K562 (cell line): ENCODE data around the gene MYO9A. TPM values are rescaled to one million over a fixed set of nuclear protein-coding genes. Genes with fewer than 3 reads are reported as not detected.

ENCODE experiments used
- ATAC-seq: fragments of 200-7000 bp; cut with Tn5 transposase; 3 replicates; pipeline ENCODE4 v1.9.1; 2020; ENCODE audit warnings: moderate library complexity
- BruUV-seq: library from RNA; stranded (reverse); fragments of 400-500 nt; replicated peaks from 2 replicates; lab custom pipeline; 2021; lab: Mats Ljungman, UMichigan
- CTCF ChIA-PET: fragments of 300-600 bp; formaldehyde crosslinking; extraction: SDS; loops from one replicate; lab custom pipeline; 2021; ENCODE audit warnings: low intra/inter-chr PET ratio; lab: Yijun Ruan, JAX
- POLR2A ChIA-PET: fragments of 300-600, 350-650 bp; sonication (Branson Sonifier 250); formaldehyde crosslinking; extraction: SDS; loops from one replicate; lab custom pipeline; 2021; ENCODE audit warnings: antibody characterized with exemption, inconsistent platforms; lab: Yijun Ruan, JAX
- DNase-seq, 4 experiments: peaks; one replicate each; pipeline versions ENCODE4 v3.0.0 to v3.0.0-alpha.2; 2011 to 2018; ENCODE audit warnings: low spot score in 3 of 4, mixed read lengths in 3 of 4; ENCODE audit errors: extremely low read depth in 1 of 4
- FAIRE-seq: peaks from 2 replicates; lab custom pipeline; 2011; peaks lifted over from hg19 to GRCh38; lab: Jason Lieb, UNC
- H2AFZ ChIP-seq: 2 replicates; pipeline ENCODE4 v1.6.0; 2011; ENCODE audit warnings: low read depth, low read length, control low read depth, inconsistent platforms
- H3K27ac ChIP-seq: fragments of 200-600 bp; 3 replicates; pipeline ENCODE4 v1.8.0; 2011; ENCODE audit warnings: low read depth, mild to moderate bottlenecking, control low read depth, inconsistent platforms, low read length, moderate library complexity, mixed read lengths; ENCODE audit errors: extremely low read depth
- H3K27me3 ChIP-seq, 2 experiments: fragments of 300-600 bp in 1 of 2; 2 replicates in 1 of 2; 3 replicates in 1 of 2; pipeline versions ENCODE4 v1.6.0 to v1.8.0; 2011; ENCODE audit warnings: inconsistent platforms in 2 of 2, low read length in 2 of 2, mild to moderate bottlenecking in 1 of 2, mixed read lengths in 1 of 2, moderate library complexity in 1 of 2; ENCODE audit not compliant: control insufficient read depth in 2 of 2, insufficient read depth in 2 of 2
- H3K36me3 ChIP-seq: fragments of 300-600 bp; 3 replicates; pipeline ENCODE4 v1.8.0; 2011; ENCODE audit warnings: mild to moderate bottlenecking, low read length, inconsistent platforms; ENCODE audit not compliant: control insufficient read depth, insufficient read depth
- H3K4me1 ChIP-seq, 2 experiments: fragments of 200-600 bp in 1 of 2; replicated peaks in 1 of 2; 2 replicates in 1 of 2; 3 replicates in 1 of 2; pipeline versions ENCODE4 v1.5.1 to v1.8.0; 2011; ENCODE audit warnings: inconsistent platforms in 2 of 2, low read length in 2 of 2, mild to moderate bottlenecking in 1 of 2, mixed read lengths in 1 of 2, moderate library complexity in 1 of 2; ENCODE audit not compliant: control insufficient read depth in 2 of 2, insufficient read depth in 2 of 2
- H3K4me2 ChIP-seq: 2 replicates; pipeline ENCODE4 v1.6.1; 2011; ENCODE audit warnings: low read length, control low read depth, inconsistent platforms, mixed read lengths; ENCODE audit not compliant: insufficient read depth
- H3K4me3 ChIP-seq: fragments of 200-600 bp; sonication (generic), shearing (Covaris generic); 2 replicates; pipeline ENCODE4 v1.5.1; 2016; ENCODE audit warnings: control low read depth, inconsistent platforms
- H3K79me2 ChIP-seq: fragments of 200-600 bp; 3 replicates; pipeline ENCODE4 v1.8.0; 2011; ENCODE audit warnings: low read length, inconsistent platforms; ENCODE audit not compliant: control insufficient read depth, insufficient read depth
- H3K9ac ChIP-seq, 2 experiments: 2 replicates each; pipeline versions ENCODE4 v1.6.0 to v1.6.1; 2011; ENCODE audit warnings: low read depth in 2 of 2, low read length in 2 of 2, control low read depth in 1 of 2, inconsistent platforms in 1 of 2, mild to moderate bottlenecking in 1 of 2, mixed read lengths in 1 of 2; ENCODE audit not compliant: insufficient read depth in 1 of 2
- H3K9me1 ChIP-seq: one replicate; pipeline ENCODE4 v1.6.0; 2011; ENCODE audit warnings: inconsistent platforms, mild to moderate bottlenecking, low read length, moderate library complexity; ENCODE audit not compliant: control insufficient read depth, insufficient read depth
- H3K9me3 ChIP-seq: replicated peaks from 2 replicates; pipeline ENCODE4 v1.5.1; 2011; ENCODE audit warnings: low read depth, low read length, inconsistent platforms; ENCODE audit not compliant: control insufficient read depth, insufficient read depth
- H4K20me1 ChIP-seq: replicated peaks from 2 replicates; pipeline ENCODE4 v1.6.1; 2011; ENCODE audit warnings: low read length, inconsistent platforms, mixed read lengths; ENCODE audit not compliant: control insufficient read depth, insufficient read depth
- FOSL1 ChIP-seq: fragments of 200-800 bp; sonication (Bioruptor generic); conservative IDR thresholded peaks from 2 replicates; pipeline ENCODE4 v1.6.1; 2016; ENCODE audit warnings: missing genetic modification characterization, missing compliant biosample characterization
- HNRNPK ChIP-seq: fragments of 200-400 bp; formaldehyde crosslinking; IDR thresholded peaks from one replicate; pipeline ENCODE4 v1.6.1; 2018; ENCODE audit warnings: mild to moderate bottlenecking, low read depth, low read length; ENCODE audit not compliant: poor library complexity, severe bottlenecking
- PHF21A ChIP-seq: fragments of 450-650 bp; IDR thresholded peaks from 2 replicates; pipeline ENCODE4 v1.6.1; 2017; ENCODE audit warnings: low read depth, borderline replicate concordance
- POLR2AphosphoS2 ChIP-seq: IDR thresholded peaks from 2 replicates; pipeline ENCODE4 v1.6.1; 2012; ENCODE audit warnings: low read length, improper control_type of control experiment
- POLR3A ChIP-seq: IDR thresholded peaks from 2 replicates; pipeline ENCODE4 v1.6.1; 2011; ENCODE audit warnings: borderline replicate concordance, mild to moderate bottlenecking, moderate library complexity; ENCODE audit not compliant: insufficient read length, insufficient read depth; ENCODE audit errors: extremely low read depth
- RHOXF2B ChIP-seq: fragments of 250-450 bp; sonication (Bioruptor Pico); conservative IDR thresholded peaks from 2 replicates; pipeline ENCODE4 v1.5.1; 2021
- TOE1 ChIP-seq, 2 experiments: fragments of 450-650 bp in 1 of 2; sonication (generic) in 1 of 2; formaldehyde crosslinking in 1 of 2; IDR thresholded peaks; 2 replicates each; pipeline versions ENCODE4 v1.7.1 to v1.8.0; 2016 to 2022; ENCODE audit warnings: borderline replicate concordance in 2 of 2, mild to moderate bottlenecking in 2 of 2, antibody characterized with exemption in 1 of 2, inconsistent platforms in 1 of 2, low read depth in 1 of 2, missing genetic modification reagents in 1 of 2, moderate library complexity in 1 of 2
- ZNF639 ChIP-seq, 2 experiments: fragments of 200-800 bp in 1 of 2; sonication (Bioruptor generic) in 1 of 2; sonication (generic) in 1 of 2; formaldehyde crosslinking in 1 of 2; IDR thresholded peaks in 1 of 2; conservative IDR thresholded peaks in 1 of 2; 2 replicates each; pipeline versions ENCODE4 v1.5.0 to v1.6.1; 2016 to 2020; ENCODE audit warnings: missing compliant biosample characterization in 1 of 2, missing genetic modification characterization in 1 of 2, missing genetic modification reagents in 1 of 2
- WGBS: fragments of 100-300 bp; shearing (Covaris generic); methylation state at CpG from one replicate; pipeline ENCODE4 v1.1.6; 2016; ENCODE audit warnings: low coverage, mixed read lengths; ENCODE audit not compliant: insufficient coverage; ENCODE audit errors: missing lambda C conversion rate; 5-methylcytosine and 5-hydroxymethylcytosine counted together
- in situ Hi-C: fragments of 300-500 bp; cut with MboI; formaldehyde crosslinking; loops from 4 replicates; pipeline ENCODE4 v1.15.0; 2018; ENCODE audit warnings: inconsistent platforms, mixed read lengths
- intact Hi-C: fragments of 100-400 bp; cut with micrococcal nuclease; formaldehyde crosslinking; loops from 2 replicates; pipeline ENCODE4 v1.14.2; 2022
- polyA plus RNA-seq, 8 experiments: library from polyadenylated mRNA; depleted of rRNA in 4 of 8; stranded (reverse) in 5 of 8; unstranded in 3 of 8; fragments of >200 nt; fragmentation: Nextera tagmentation in 2 of 8; fragmentation: Illumina TruSeq in 1 of 8; extraction: Ambion mirVana in 2 of 8; extraction: Trizol in 1 of 8; gene quantifications; 2 replicates each; pipeline versions ENCODE4 v1.2.1 to v1.2.3, GENCODE V29; 2011 to 2014; ENCODE audit warnings: inconsistent platforms in 1 of 8, missing spikeins in 1 of 8
- total RNA-seq, 7 experiments: library from RNA; depleted of rRNA in 6 of 7; stranded (reverse); fragments of >200 nt in 6 of 7; fragmentation: Illumina TruSeq in 2 of 7; extraction: Trizol in 2 of 7; gene quantifications; 2 replicates each; pipeline versions ENCODE4 v1.2.1 to v1.2.3, GENCODE V29; 2011 to 2021; ENCODE audit warnings: low replicate concordance in 1 of 7
- TF ChIP-seq, protein P1 (sequence below): sonication (generic); formaldehyde crosslinking; IDR thresholded peaks from 2 replicates; pipeline ENCODE4 v1.8.1; 2023; ENCODE audit warnings: mild to moderate bottlenecking, missing genetic modification reagents

The MYO9A gene
- total and polyA plus RNA-seq, 9 of the 15 experiments (the other 6 are each of a cell fraction or from before 2014, with no cell fraction given), result 1.9 to 15.4 (median 5.8) TPM

- Histone ChIP-seq H3K4me3 (no peak overlapping the region), H3K36me3 (no peaks in the 10 kb centered on the region), H3K9me3 (no peaks in the 10 kb centered on the region), H3K27ac (no peak overlapping the region), H2AFZ (no peak overlapping the region), H3K27me3 (peaks cover 10 to 25% of the 10 kb centered on the region in 2 experiments; a peak in 4 of 5 replicates), H3K9me1 (no peaks in the 10 kb centered on the region), H3K4me1 (no peaks in the 10 kb centered on the region; a peak in 1 of 5 replicates), H4K20me1 (no peaks in the 10 kb centered on the region; the same call in 1 of the 2 replicates), H3K9ac (no peak overlapping the region), H3K79me2 (no peaks in the 10 kb centered on the region), H3K4me2 (no peak overlapping the region)
- WGBS, result 4% methylated on average over 7 of the region's 7 CpGs
- ChIA-PET POLR2A (interaction anchor here (0.6 to 0.9 kb wide), 2 partner anchors 10 to 377 kb away, joined by 3 to 4 read pairs; no protein-coding TSS in a partner anchor), CTCF (no interaction called here)
- intact Hi-C loops (loop anchor here (10.0 kb wide), 1 partner anchor 710 kb away; no protein-coding TSS in a partner anchor), in situ Hi-C loops (loop anchor here (5.0 to 10.0 kb wide), 2 partner anchors 347 to 620 kb away; no protein-coding TSS in a partner anchor)
- FAIRE-seq, result no peak
- TF ChIP-seq, protein P1, sequence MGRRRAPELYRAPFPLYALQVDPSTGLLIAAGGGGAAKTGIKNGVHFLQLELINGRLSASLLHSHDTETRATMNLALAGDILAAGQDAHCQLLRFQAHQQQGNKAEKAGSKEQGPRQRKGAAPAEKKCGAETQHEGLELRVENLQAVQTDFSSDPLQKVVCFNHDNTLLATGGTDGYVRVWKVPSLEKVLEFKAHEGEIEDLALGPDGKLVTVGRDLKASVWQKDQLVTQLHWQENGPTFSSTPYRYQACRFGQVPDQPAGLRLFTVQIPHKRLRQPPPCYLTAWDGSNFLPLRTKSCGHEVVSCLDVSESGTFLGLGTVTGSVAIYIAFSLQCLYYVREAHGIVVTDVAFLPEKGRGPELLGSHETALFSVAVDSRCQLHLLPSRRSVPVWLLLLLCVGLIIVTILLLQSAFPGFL (CRISPR knock-in tag), result no peak
- TF ChIP-seq ZNF639 (CRISPR knock-in tag; conservative IDR thresholded peaks at IDR 0.05 in 1 of 2, IDR thresholded peaks at IDR 0.05 in 1 of 2) (no peak), RHOXF2B (CRISPR knock-in tag) (no peak), PHF21A (no peak), POLR2AphosphoS2 (no peak), POLR3A (no peak), FOSL1 (tag) (no peak), TOE1 (IDR thresholded peaks at IDR 0.05; ENCODE audit: borderline replicate concordance) (no peak), TOE1 (CRISPR knock-in tag; IDR thresholded peaks at IDR 0.05; ENCODE audit: borderline replicate concordance, low read depth) (no peak), HNRNPK (no peak)
- no peak for DNase-seq
- no TSS peak for BruUV-seq
- ATAC-seq, result no peak
Observed at GRCh38 chr15:72154316-72154715, 36.4 kb upstream of the MYO9A start.
